Endometrial microvascular endothelial cells (primary cell): ENCODE results near the gene MOB3B. TPM values are rescaled to one million over a fixed set of nuclear protein-coding genes. Genes with fewer than 3 reads are reported as not detected.
"Not testable (repeated sequence)": the region's sequence is repeated elsewhere in the genome, so short reads cannot be mapped to it uniquely, and the experiment has no call there.

Experiments
- in situ Hi-C: cut with HindIII; loops from 2 replicates; pipeline ENCODE4 v1.10.0; 2017; ENCODE audit warnings: low sequenced_read_pairs, low pct_unique_long_range_greater_than_20kb; ENCODE audit errors: inconsistent ontology term
- total RNA-seq: library from RNA; depleted of rRNA; stranded (reverse); fragments of >200 nt; gene quantifications from one replicate; pipeline ENCODE4 v1.2.3, GENCODE V29; 2015; ENCODE audit errors: inconsistent ontology term

MOB3B gene
- total RNA-seq, 1 donor from 2014 or later = 0.09 TPM

DNA sequence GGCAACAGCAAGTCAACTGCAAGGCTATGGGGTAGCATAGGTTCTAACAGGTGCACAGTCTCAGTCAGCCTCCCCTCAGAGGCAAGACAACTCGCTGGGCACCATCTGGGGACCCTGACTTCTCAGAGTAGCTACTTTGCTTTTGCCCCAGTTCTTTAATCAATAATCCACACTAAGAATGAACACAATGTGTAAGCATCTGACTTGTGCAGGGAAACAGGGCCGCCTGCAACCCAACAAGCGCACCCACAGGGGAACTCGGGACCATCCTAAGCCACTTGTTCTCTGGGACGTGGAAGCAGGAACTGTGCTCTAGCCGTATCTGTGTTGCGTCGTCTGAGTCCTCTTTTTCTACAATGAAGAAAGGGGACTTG is 1.9 kb downstream of the MOB3B start:
- in situ Hi-C loops = loop anchor here (10.0 kb wide), 1 partner anchor 193 kb away; no protein-coding TSS in a partner anchor

DNA sequence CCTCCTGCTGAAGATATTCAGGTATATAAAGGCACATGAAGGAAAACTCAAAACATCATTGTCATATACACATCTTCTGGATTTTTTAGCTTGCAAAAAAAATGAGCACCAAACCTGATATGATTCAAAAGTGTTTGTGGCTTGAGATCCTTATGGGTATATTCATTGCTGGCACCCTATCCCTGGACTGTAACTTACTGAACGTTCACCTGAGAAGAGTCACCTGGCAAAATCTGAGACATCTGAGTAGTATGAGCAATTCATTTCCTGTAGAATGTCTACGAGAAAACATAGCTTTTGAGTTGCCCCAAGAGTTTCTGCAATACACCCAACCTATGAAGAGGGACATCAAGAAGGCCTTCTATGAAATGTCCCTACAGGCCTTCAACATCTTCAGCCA is 5.4 kb downstream of the MOB3B start, which contains the start of gene IFNK:
Gene IFNK, plus strand, starts transcription at position 55 of the 400 bp plus-strand sequence. Its CDS starts 47 bp downstream, at position 102.
- in situ Hi-C loops = loop anchor here (10.0 kb wide), 1 partner anchor 189 kb away; no protein-coding TSS in a partner anchor

DNA sequence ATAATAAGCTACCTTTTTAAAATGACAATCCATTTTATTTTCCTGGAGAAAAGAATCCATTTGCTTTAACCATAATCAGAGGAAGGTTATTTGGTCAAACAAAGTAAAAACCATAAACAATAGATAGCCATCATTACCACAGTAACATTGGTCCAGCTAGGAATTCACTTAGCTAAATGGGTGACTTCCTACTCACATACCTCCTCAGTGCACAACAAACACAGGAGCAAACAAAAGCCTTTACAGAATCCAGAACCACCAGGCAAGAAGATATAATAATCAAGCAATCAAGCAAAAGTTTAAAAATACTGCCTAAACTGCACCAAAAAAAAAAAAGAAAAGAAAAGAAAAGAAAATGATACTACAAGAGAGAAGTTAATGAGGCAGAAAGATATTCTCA is 6.5 kb downstream of the MOB3B start:
- in situ Hi-C loops = loop anchor here (10.0 kb wide), 1 partner anchor 188 kb away; no protein-coding TSS in a partner anchor

- in situ Hi-C loops = loop anchor here (10.0 kb wide), 1 partner anchor 186 kb away; no protein-coding TSS in a partner anchor
These were observed 8.6 kb downstream of the MOB3B start for GRCh38 chr9:27520986-27521385.

- in situ Hi-C loops = loop anchor here (10.0 kb wide), 1 partner anchor 185 kb away; no protein-coding TSS in a partner anchor
These were observed 9.8 kb downstream of the MOB3B start for GRCh38 chr9:27519466-27520465.

DNA sequence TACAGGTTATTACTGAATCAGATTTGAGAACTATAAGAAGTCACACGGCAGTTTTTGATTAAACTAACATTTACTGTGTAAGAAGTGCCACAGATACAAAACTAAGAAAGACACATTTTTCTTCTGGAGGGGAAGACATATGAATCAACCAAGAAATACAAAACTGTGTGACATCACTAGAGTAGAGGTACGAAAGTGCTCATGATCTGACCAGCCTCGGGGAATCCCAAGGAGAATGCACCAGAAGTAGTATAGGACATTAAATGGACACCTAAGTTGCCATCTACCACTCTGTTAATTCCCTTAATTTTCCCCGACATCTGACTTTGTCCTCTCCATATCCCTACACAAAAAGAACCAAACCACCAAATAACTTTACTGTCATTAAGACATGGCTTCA is 10.8 kb downstream of the MOB3B start:
- in situ Hi-C loops = no loop called here

- in situ Hi-C loops = no loop called here
These were observed 11.6 kb downstream of the MOB3B start for GRCh38 chr9:27518006-27518405.

GRCh38 chr9:27514551-27514950 is 15.1 kb downstream of the MOB3B start:
- in situ Hi-C loops = no loop called here

- in situ Hi-C loops = no loop called here
These were observed 17.8 kb downstream of the MOB3B start for GRCh38 chr9:27511771-27512170.

DNA sequence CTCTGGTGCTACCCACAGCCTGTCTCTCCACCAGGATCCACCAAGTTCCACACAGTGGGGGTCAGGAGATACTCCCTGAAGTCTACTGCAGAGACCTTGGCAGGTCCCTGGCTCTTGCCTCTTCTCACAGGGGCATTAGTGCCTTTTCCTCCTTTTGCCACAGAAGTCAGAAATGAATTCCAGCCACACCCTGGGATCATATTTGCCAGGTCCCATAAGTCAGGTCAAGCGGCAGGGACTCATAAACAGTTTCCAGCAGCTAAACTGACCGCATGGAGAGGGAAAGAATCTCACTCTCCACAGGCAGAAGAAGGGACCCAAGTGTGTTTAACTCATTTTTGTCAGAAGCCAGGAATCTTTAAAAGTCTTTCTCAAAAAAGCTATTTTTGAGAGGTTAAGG is 18.8 kb downstream of the MOB3B start:
- in situ Hi-C loops = no loop called here

GRCh38 chr9:27506981-27507380 is 22.6 kb downstream of the MOB3B start:
- in situ Hi-C loops = no loop called here

GRCh38 chr9:27505744-27506161 is 23.9 kb downstream of the MOB3B start:
- in situ Hi-C loops = no loop called here

GRCh38 chr9:27504259-27504658 is 25.4 kb downstream of the MOB3B start:
- in situ Hi-C loops = no loop called here

- in situ Hi-C loops = no loop called here
These were observed 26.0 kb downstream of the MOB3B start for GRCh38 chr9:27503623-27504022.

DNA sequence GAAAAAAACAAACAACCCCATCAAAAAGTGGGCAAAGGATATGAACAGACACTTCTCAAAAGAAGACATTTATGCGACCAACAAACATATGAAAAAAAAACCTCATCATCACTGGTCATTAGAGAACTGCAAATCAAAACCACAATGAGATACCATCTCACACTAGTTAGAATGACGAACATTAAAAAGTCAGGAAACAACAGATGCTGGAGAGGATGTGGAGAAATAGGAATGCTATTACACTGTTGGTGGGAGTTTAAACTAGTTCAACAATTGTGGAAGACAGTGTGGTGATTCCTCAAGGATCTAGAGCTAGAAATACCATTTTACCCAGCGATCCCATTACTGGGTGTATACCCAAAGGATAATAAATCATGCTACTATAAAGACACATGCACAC is 28.7 kb downstream of the MOB3B start:
- in situ Hi-C loops = not testable (repeated sequence)

DNA sequence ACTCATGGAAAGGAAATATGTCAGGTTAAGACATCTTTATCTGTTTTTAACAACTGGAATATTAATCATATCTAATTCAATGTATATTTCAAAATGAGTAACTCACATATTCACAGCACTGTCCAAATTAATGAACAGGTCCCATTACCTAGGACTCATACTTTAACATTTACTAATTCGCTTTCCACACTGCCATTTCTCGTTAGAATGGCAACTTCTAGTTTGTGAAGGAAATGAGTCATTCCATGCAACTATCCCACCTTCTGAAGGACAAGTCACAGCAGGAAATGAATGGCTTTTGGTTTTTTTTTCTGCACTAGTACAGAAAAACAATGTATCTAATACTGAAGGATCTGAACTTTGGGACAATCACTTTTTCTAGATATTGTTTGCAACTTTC is 30.2 kb downstream of the MOB3B start:
- in situ Hi-C loops = no loop called here

DNA sequence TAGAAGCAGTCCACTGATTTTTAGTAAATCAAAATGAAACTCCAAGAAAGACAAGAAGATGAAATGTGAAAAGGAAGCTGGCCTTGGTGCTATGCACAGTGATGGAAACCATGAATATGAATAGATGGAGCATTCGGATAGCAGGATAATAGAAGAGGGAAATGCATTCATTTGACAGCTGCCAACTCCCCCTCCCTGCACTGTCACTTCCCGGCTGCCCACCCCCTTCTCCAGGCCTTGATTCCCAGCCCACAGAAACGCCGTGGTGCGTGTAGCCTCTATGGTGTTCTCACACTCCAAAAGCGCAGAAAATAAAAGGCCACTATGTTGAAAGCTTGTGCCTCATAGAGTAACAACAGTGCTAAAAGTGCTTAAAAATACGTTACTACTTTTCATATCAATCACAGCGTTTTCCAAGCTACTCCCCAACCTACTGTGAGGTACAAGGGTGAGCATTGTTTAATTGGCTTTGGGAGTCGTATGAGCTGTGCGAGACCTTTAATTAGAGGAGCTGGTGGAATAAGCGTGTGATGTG is 31.7 kb downstream of the MOB3B start:
- in situ Hi-C loops = no loop called here

- in situ Hi-C loops = no loop called here
These were observed 33.5 kb downstream of the MOB3B start for GRCh38 chr9:27496135-27496504.

DNA sequence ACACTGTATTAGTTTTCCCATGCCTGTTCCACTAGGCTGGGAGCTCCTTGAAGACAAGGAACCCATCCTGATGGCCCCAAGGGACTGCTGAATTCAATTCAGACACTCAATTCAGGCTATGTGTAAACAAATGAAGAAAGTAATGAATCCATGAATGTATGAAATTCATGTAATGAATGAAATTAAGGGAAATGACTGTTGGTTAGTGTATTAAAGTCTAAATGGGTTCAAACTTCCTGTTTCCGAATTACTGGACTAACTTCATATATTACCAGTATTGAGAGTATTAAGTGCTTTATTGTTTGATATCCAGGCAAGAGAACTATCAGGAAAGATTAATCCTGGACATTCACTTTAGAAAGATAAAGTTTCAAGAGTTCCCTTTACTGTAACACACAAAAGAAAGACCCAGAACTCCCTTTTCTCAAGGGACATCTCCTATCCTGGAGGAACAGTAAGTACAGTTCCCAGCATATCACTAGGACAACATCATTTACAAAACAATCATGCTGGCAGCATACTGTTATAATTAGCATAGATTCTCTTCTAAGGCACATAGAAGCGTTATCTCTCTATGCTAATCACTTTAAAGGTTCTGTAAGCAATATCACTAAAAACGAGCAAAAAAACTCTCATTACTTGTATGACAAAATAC is 34.0 kb downstream of the MOB3B start:
- in situ Hi-C loops = no loop called here
